NT2/D1 (cell line): Measurements from ENCODE around the gene CNTN5.
"Not testable (repeated sequence)": the region's sequence is repeated elsewhere in the genome, so short reads cannot be mapped to it uniquely, and the experiment has no call there.

Experiments used
- SUZ12 ChIP-seq: IDR thresholded peaks from 2 replicates; pipeline ENCODE4 v1.6.1; 2011; ENCODE audit not compliant: insufficient read length, insufficient read depth; ENCODE audit errors: extremely low read depth
- YY1 ChIP-seq: IDR thresholded peaks from 2 replicates; pipeline ENCODE4 v1.6.1; 2011; ENCODE audit not compliant: insufficient read length, insufficient read depth
- ZNF274 ChIP-seq: IDR thresholded peaks from 2 replicates; pipeline ENCODE4 v1.6.1; 2011; ENCODE audit warnings: mild to moderate bottlenecking, low read depth, low read length

DNA sequence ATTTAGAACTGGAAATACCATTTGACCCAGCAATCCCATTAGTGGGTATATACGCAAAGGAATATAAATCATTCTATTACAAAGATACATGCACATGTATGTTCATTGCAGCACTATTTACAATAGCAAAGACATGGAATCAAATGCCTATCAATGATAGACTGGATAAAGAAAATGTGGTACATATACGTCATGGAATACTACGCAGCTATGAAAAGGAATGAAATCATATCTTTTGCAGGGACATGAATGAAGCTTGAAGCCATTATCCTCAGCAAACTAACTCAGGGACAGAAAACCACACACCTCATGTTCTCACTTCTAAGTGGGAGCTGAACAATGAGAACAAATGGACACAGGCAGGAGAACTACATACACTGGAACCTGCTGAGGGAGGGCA lies 113.1 kb downstream of the CNTN5 start:
- not testable (repeated sequence) for TF ChIP-seq ZNF274, YY1, SUZ12
